GM21825 (cell line): Measurements from ENCODE around the gene CDYL.
"Not testable (repeated sequence)": the region's sequence is repeated elsewhere in the genome, so short reads cannot be mapped to it uniquely, and the experiment has no call there.

Source experiments
- ATAC-seq: cut with Tn5 transposase; IDR thresholded peaks from one replicate; pipeline ENCODE4 v1.9.1; 2021; ENCODE audit warnings: mild to moderate bottlenecking, moderate library complexity; ENCODE audit not compliant: unreplicated experiment

CDYL gene

DNA sequence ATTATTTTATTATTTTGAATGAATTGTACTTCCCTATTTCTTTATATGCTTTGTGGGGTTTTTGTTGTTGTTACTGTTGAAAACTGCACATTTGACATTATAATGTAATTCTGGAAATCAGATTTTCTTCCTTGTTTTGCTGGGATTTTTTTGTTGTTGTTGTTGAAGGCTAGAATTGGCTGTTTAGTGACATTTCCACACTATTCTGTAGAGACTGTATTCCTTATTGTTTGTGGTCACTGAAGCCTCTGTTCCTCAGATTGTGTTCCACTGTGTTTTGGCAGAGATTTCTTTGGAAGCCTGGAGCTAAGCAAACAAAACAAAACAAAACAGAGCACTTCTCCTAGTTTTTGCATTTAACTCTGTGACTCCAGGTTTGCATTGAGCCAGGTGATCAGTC lies 52.9 kb downstream of the CDYL start:
- ATAC-seq: no peak

DNA sequence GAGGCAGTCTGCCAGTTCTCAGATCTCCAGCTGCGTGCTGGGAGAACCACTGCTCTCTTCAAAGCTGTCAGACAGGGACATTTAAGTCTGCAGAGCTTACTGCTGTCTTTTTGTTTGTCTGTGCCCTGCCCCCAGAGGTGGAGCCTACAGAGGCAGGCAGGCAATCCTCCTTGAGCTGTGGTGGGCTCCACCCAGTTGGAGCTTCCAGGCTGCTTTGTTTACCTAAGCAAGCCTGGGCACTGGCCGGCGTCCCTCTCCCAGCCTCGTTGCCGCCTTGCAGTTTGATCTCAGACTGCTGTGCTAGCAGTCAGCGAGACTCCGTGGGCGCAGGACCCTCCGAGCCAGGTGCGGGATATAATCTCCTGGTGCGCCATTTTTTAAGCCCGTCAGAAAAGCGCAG lies 59.3 kb downstream of the CDYL start:
- ATAC-seq: not testable (repeated sequence)

DNA sequence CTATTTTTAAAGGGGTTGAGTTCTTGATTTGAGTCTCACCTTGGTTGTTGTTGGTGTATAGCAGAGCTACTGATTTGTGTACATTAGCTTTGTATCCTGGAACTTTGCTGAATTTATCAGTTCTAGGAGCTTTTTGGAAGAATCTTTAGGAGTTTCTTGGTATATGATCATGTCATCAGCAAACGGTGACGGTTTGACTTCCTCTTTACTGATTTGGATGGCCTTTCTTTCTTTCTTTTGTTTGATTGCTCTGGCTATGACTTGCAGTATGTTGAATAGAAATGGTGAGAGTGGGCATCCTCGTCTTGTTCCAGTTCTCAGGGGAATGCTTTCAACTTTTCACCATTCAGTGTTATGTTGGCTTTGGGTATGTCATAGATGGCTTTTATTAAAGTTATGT lies 64.0 kb downstream of the CDYL start:
- ATAC-seq: no peak

DNA sequence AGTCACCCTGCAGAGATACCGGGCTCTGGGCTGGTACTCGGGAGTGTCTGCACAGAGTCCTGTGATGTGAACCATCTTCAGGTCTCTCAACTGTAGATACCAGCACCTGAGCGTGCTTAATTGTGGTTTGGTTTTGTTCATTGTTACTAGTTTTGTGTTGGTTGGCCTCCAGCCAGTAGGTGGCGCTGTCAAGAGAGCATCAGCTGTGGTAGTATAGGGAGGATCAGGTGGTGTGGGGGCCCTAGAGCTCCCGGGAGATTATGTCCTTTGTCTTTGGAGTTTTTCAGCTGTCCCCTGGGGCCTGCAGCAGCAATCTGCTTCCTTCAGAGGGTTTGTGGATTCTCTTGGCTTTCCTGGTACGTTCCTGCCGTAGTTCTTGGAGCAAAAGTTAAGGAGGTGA lies 67.9 kb downstream of the CDYL start:
- ATAC-seq: no peak

DNA sequence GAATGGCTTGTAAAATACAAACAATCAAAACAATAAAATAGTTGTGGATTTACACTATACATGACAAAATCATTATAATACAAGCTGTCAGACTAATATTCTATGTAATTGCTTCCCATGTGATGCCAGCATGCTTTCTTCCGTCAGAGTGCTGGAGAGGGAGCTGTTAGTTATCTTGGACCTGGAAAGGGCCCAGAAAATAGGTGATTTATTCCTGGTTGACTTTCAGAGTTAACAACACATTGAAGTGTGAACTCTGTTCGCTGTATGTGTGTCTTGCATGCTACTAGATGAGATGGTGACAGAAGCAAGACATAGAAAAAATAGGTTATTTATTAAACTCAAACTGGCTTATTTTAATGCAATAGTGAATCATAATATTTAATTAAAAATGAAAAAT lies 70.2 kb downstream of the CDYL start:
- no peak for ATAC-seq

DNA sequence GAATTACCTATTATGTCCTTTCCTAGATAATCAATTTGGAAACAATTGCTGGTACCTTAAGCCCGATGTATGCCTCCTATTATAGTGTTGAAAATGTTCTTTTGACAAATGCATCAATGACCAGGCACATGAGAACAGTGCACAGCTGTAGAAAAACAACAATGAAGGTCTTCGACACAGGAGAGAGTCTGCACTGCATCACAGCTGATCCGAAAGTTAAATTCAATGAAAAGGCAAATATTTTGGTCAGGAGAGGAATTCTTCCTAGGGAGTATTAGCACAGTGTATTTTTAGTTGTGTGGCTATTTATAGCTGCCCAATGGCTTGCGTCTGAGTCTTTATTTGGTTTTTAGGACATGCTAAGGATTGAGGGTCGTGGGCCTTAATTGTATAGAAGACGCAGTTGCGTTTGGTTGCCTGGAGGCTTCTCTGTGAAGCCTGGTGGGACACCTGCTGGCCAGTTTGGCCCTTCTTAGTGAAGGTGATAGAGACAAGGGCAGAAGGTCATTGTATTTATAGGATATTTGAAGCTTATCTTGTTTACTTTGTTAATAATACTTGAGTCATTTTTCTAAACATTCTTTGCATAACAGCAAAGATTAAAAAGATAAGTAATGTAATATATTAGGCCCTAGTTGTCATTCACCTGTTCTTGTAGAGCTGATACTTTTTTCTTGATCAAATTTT lies 72.3 kb downstream of the CDYL start:
- no peak for ATAC-seq

DNA sequence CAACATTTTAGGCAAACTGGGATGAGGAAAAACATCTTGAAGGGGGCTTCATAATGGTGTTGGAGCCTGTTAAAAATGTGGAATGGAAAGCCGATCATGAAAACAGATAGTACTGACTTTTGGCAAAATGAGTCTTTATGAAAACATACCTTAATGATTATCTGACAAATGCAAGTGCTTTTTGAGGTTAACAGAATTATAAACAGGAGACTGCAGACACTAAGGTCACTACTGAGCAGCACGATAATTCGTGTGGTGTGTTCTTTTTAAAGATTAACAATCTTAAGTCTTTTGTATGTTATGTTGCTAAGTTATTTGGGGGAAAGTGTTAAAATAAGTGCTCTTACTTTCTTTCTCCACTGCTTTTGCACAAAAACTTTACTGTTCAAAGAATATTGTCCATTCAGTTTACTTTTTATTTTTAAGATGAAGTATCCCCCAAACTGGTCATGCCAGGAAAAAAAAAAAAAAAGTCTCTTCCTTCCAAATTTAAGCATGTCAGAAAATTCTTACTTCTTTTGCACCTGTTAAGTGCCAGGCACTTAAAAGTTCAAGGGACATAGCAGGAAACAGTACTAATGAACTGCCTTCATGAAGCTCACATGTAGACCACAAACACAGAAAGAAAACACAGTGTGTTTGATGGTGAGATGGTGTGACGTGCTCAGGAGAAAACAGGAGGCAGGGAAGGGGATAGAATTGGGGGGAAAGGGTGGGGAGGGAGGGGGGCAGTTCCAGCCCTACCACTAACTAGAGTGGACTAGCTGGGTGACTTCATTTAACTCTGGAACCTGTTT lies 73.2 kb downstream of the CDYL start:
- no peak for ATAC-seq

DNA sequence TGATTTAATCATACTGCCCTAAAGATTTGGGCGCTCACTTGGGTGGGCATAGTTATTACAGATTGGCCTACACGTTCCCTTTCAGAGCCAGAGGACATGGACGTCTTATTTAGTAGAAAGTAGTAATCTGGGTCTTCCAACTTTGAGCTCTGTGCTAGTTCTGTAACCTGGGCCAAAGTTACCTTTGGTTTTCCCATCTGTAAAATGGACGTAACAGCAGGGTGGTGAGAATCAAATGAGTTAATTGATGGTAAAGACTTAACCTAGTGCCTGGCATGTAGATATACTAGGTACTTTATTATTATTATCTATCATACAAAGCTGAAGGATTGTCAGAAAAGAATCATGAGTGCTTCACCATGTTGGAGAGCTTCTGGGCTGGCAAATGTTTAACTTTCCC lies 74.8 kb downstream of the CDYL start:
- ATAC-seq: no peak

DNA sequence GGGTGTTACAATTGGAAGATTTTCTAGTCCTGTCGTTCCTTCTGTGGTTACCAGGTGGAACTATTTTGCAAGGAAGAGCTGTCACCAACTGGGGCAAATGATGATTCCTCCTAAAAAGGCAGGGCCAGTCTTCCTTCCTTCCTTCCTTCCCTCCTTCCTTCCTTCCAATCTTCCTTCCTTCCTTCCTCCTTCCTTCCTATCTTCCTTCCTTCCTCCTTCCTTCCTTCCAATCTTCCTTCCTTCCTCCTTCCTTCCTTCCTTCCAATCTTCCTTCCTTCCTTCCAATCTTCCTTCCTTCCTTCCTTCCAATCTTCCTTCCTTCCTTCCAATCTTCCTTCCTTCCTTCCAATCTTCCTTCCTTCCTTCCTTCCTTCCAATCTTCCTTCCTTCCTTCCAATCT lies 76.0 kb downstream of the CDYL start:
- ATAC-seq: not testable (repeated sequence)

DNA sequence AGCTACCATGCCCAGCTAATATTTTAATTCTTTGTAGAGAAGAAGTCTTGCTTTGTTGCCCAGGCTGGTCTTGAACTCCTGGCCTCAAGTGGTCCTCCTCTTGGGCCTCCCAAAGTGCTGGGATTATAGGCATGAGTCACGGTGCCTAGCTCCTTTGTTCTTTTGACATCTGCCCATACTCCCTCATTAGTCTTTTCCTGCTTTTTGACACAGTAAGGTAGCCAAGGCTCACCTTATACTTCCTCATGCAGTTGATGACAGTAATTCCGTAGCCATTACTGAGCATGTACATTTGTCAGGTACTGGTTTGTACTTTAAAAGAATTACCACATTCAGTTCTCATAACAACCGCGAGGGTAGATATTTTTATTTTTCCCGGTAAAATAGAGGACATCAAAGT lies 76.7 kb downstream of the CDYL start:
- no peak for ATAC-seq

DNA sequence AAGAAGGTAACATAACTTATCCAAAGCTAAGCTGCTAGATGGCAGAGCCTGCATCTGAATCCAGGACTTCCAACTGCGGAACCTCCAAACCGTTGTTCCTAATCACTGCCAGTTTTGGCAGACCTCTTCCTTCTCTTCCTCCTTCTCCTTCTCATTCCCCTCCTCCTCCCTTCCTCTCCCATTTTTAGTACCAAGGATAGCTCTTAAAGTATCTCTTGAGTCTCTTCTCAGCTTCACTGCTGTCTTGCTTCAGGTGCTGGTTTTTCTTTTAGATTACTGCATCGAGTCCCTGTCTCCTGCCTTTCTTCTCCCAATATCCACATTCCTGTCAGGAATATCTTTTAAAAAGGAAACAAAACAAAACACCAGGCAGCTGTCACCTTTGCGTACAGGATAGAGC lies 77.1 kb downstream of the CDYL start:
- no peak for ATAC-seq

DNA sequence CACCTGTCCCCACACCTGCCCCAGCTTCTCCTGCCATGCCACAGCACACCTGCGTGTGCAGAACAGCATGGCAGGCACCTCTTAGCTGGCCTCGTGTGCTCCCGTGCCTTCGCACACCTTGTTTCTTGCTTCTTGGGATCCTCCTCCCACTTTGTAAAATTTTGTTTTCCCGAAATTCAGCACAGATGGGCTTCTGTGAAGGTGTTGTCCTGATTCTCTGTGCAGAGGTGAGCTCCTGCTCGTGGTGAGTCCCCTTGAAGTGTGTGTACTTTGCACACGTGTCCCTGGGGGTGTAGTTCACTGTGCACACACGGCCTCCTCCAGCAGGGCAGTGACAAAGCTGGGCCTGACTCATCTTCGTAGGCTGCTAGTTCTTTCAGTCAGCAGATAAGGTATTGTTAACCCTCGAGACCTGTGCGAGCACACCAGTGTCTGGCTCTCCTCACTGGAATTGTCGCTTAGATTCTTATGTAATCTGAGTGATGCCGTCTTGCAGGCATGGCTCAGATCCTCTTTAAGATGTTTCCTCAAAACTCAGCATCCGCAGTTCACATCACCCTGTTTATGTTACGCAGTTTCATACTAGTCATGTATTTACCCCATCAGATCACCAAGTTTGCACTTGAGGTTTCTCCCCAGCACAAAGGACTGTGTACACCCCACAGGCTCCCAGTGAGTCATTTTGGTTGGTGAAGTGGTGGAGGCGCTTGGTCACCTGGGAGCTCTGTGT lies 77.7 kb downstream of the CDYL start:
- ATAC-seq: no peak

DNA sequence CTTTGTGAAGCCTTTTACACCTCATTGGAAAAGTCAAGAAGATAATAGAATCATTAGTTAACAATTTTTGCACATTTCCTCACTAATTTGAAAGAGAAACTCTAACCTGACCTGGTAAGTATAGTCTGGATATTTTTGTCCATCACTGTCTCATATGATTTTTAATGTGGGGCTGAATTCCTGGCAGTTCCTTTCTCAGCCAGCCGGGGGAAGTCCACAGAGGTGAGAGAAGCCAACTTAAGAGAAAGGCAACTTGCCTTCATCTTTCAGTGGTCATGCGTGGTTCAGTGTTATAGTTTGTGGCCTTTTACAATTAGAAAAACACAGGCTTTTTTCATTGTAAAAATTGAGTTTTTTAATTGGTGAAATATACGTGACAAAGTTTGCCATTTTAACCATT lies 80.6 kb downstream of the CDYL start:
- ATAC-seq: no peak

DNA sequence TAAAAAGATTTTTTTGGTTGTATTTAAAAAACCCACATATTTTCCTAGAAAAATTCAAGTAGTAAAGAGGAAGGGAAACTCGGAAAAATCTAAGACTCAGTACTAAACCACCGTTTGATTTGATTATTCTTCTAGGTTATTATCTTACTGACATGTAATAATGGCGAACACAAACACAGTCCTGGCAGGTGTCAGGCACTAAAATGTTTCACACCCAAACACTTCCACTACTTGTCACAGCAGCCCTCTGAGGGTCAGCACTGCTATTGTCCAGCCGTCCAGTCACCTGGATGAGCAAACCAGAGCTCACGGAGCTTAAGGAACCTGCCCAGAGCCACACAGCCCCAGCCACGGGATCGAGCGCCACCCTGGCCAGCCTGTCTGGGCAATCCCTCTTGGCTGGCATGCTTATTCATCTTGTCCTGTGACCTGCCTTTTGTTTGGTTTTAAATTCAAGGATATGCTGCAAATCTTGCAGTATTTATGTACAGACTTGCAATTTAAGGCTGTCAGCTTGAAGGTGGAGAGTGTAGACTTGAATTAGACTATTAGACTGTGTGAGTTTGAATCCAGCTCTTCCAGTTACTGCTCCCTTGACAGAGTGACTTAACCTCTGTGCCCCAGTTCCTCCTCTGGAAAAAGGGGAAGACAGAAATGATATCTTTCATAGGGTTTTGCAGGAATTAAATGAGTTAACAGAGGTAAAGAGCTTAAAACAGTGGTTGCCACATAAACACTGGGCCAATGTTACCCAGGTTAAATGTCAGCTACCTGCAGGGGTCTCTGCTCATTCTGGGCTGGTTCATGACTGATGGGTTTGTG lies 82.2 kb downstream of the CDYL start:
- ATAC-seq: no peak

DNA sequence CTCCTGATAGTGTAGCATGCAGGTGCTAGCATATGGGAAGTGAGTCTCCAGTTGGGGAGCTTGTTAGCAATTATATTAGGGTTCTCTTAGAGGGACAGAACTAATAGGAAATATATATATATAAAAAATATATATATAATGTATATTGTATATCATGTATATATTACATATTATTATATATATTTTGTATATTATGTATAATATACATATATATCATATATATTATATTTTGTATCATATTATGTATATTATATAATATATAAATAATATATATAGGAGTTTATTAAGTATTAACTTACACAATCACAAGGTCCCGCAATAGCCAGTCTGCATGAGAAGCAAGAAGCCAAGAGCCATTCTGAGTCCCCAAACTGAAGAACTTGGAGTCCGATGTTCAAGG lies 84.2 kb downstream of the CDYL start:
- ATAC-seq: no peak

DNA sequence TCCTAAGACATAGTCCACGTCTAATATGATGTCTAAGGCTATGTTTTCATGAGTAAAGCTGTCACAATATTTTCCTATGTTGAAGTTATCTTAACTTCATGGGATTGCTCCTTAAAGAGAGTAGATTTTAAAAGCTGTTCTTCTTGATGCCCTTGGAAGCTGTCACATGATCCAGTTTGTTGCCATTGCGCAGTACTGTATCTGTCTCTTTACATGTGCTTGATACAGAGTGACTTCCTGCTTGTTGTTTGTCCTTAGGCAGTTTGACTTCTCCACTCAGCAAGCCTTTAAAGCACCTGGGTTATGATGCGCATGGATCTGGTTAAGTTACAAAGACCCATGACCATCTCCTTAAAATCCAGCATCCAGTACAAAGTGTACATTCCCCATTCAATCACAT lies 85.4 kb downstream of the CDYL start:
- ATAC-seq: no peak

DNA sequence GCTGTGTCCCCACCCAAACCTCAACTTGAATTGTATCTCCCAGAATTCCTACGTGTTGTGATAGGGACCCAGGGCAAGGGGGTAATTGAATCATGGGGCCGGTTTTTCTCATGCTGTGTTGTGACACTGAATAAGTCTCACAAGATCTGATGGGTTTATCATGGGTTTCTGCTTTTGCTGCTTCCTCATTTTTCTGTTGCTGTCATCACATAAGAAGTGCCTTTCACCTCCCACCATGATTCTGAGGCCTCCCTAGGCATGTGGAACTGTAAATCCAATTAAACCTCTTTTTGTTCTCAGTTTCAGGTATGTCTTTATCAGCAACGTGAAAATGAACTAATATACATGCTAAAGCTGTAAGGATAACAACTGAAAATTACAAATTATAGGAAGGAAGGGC lies 88.3 kb downstream of the CDYL start:
- no peak for ATAC-seq

DNA sequence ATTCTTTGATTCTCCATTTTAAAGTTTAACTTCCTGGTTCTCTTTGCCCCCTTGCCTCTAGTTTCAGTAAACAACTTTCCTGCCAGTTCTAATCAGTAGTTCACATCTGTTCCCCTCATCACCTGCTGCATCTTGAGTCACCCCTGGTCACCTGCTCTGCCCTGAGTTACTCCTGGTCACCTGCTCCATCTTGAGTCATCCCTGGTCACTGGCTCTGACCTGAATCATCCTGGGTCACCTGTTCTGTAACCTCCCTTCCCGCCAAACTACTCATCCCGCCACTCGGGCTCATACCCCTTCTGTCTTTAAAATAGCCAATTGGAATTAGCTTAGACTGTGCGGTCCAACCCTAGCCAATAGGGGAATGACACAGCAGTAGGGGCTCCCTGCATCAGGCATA lies 88.8 kb downstream of the CDYL start:
- not testable (repeated sequence) for ATAC-seq

DNA sequence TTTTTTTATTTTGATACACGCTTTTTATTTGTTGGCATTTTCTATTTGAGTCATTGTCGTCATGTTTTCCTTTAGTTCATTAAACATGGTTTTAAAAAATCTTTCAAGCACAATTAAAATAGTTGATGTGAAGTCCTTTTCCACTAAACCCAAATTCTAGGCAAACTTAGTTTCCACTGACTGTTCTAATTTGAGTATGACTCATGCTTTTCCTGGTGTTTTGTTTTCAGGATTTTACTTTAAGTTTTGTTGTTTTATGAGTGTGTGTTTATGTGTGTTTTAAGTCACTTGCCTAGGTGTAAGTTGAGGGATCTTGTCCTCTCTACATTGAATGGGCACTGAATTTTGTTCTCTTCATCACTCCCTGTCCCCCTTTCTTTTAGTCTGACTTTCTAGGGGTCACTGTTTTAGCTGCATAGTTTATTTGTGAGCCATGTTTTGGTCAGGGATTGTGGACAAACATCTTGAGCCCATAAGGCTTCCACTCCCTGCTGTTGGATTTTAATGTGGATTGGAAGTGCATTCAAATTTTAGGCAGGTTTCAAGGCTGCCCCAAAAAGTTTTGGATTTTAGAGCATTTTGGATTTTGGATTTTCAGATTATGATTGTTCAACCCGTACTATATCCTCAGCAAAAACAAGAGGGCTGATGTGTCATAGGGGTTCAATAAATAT lies 94.8 kb downstream of the CDYL start:
- ATAC-seq: no peak

DNA sequence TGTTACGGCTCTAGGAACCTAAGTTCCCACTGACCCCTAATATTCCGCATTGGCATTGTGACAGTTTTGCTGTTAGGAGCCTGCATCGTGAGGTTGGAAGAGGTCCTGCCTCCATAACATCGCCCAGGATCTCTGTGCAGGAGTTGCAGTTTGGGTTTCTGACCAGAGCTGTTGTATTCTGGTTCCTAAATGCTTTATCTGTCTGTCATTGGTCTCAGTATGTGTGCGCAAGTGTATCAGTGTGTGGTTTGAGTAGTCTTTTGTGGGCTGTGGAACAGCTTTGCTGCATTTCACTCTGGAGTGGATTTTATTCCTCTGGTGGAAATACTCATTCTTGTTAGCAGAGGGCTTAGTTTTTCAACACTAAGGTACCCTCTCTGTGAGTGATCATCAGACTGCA lies 95.6 kb downstream of the CDYL start:
- ATAC-seq: no peak

DNA sequence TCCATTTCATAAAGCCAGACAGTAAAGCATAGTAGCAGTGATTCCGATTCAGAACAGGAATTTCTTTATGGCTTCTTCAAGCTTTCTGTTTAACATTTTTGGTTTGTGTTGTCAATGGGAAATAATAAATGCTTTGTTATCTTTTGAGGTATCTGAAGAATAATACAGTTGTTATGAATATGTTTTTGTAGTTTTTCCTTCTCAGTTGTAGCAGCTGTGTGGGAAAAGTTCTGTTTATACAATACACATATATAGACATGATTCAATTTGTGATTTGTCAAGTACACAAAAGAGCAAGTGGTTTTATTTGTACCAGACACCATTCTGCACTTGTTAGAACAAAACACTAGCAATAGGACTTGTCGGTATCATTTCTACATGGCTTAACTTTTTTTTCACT lies 96.6 kb downstream of the CDYL start:
- no peak for ATAC-seq
